ENCODE measurements around the gene RAPGEF3.
A peak's percentile ranks its signal among the peaks of the same experiment; 100 is the strongest.

The RAPGEF3 gene

DNA sequence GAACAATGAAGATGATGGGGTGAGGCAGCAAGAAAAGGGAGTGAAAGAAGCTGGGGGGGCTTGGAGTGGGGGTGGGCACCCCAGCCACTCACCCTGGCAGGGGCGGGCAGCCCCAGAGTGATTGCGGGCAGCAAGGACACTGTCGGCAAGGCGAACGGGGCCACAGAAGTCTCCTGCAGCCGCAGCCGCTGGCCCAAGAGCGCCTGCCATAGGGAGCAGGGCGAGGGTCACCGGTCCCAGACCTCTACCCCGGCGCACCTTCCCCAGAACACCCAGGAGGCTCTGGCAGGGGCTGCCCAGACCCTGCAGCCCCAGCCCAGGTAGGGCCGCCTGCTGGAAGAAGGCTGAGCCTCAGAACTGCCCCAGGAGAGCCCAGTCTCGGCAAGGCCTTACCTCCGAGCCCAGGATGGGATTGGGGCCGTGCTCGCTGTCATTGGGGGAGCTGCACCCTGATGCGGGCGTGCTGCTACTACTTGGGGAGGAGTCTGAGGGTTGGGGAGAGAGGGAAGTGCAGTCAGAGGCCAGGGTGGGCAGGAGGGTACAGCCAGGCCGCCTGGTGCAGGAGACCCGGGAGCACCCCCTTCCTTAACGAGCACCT lies 37.2 kb upstream of the RAPGEF3 start:
- DNase-seq (ENCODE audit: low spot score): no peak
- peak overlapping the region in 1 of 2 donors; percentile 9 for H3K27ac ChIP-seq
- no peak overlapping the region for H3K4me3 ChIP-seq
- TF ChIP-seq, protein P1, sequence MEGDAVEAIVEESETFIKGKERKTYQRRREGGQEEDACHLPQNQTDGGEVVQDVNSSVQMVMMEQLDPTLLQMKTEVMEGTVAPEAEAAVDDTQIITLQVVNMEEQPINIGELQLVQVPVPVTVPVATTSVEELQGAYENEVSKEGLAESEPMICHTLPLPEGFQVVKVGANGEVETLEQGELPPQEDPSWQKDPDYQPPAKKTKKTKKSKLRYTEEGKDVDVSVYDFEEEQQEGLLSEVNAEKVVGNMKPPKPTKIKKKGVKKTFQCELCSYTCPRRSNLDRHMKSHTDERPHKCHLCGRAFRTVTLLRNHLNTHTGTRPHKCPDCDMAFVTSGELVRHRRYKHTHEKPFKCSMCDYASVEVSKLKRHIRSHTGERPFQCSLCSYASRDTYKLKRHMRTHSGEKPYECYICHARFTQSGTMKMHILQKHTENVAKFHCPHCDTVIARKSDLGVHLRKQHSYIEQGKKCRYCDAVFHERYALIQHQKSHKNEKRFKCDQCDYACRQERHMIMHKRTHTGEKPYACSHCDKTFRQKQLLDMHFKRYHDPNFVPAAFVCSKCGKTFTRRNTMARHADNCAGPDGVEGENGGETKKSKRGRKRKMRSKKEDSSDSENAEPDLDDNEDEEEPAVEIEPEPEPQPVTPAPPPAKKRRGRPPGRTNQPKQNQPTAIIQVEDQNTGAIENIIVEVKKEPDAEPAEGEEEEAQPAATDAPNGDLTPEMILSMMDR (IDR thresholded peaks at IDR 0.05): no peak

DNA sequence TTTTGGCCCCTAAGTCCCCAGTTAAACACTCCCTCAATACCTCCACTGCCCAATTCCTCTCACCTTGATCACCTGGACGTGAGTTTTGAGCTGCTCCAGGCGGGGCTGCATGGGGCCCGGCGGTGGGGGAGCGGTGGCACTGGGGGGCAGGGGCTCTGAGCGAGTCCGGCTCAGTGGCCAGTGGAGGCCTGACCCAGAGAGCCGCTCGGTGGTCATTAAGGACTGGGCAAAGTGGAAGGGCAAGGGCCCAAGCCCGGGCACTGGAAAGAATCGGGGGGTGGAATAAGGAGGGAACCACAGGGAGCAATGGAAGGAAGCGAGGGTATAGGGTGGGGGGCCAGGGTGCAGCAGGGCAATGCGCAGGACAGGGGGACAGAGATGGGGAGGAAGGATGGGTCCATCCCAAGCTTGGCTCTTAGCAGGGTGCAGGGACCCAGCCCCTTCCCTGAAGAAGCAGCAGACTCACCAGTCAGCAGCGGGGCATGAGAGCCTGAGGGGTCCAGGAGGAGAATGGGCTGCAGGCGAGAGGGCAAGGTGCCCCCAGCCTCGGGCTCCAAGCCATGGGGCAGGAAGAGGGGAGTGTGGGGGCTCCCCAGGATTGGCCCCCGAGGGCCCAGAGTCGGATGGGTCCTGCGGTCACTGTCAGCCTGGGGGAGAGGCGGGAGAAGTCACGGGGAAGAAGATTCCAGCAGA lies 36.6 kb upstream of the RAPGEF3 start:
- peak overlapping the region in 1 of 2 donors; percentile 26 for H3K27ac ChIP-seq
- no peak overlapping the region for H3K4me3 ChIP-seq
- TF ChIP-seq, protein P1 (IDR thresholded peaks at IDR 0.05): no peak
- DNase-seq (ENCODE audit: low spot score): no peak

DNA sequence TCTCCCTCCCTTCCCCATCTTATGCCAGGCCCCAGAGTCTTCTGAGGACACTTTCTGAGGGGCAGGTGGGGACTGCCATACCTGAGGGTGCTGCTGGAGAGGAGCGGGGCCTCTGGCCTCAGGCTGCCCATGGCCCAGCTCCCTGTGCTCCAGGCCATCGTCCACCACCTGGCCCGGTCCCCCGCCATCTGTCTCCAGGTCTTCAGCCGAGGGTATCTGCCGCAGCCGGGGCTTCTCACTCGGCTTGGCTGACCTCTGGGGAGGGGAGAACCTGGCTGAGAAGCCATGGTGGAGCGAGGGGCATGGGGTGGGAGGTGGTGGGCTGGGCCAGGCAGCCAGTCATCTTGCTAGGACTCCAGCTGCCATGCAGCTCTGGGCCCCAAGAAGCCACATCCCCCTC lies 36.0 kb upstream of the RAPGEF3 start:
- peak overlapping the region in 1 of 2 donors; percentile 42 for H3K27ac ChIP-seq

DNA sequence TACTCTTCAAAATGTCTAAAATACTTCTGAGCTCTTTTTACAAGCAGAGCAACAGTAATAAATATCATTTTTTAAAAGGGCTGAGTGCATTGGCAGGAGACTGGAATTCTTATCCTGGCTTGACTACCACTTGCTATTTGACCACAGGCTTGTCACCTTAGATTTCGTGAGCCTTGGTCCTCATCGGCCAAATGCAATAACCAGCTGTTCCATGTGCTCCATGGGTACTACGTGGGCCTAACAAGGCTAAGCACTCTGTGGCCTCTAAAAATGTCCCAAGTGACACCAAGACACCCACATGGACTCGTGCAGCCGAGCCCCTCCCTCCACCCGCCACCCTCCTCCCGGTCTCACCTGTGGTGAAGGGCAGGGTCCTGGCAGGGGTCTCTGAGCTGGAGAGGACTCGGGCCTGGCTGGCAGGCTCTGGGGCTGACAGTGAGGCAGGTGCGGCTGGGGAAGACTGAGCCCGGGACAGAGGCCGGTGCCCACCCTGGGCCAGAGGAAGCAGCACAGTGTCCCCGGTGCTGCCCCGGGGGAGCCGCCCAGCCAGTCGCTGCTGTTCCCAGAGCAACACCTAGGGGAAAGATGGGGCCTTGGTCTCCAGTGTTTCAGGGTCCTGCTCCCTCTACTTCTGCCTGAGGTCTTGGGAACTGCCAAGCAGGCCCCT lies 34.5 kb upstream of the RAPGEF3 start:
- TF ChIP-seq, protein P1 (IDR thresholded peaks at IDR 0.05): no peak
- no peak overlapping the region for H3K4me3 ChIP-seq
- no peak for DNase-seq (ENCODE audit: low spot score)
- H3K27ac ChIP-seq: peak overlapping the region in 1 of 2 donors; percentile 35

More for the DNA sequence above, 36.0 kb upstream of the RAPGEF3 start:
- TF ChIP-seq, protein P1 (IDR thresholded peaks at IDR 0.05): no peak
- DNase-seq (ENCODE audit: low spot score): no peak
- H3K4me3 ChIP-seq: no peak overlapping the region

DNA sequence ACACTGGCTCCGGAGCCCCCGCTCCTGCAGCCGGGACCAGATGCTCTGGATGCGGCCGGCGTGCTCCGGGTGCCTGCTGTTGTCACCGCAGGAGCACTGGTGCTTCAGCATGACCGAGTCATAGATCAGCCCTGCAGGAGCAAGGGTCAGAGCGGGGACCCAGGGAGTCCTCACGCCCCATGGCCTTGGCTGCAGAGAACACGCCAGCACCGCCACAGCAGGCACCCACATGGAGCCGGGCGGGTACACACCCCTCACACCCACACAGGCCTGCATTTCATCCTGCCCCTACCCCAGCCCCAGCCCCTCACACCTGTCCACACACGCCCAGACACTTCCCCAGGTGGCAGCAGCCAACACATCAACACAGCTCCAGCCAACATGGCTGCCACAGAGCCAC lies 33.2 kb upstream of the RAPGEF3 start:
- DNase-seq (ENCODE audit: low spot score): no peak
- Histone ChIP-seq H3K4me3 (no peak overlapping the region), H3K27ac (peak overlapping the region in 1 of 2 donors; percentile 44)
- TF ChIP-seq, protein P1 (IDR thresholded peaks at IDR 0.05): no peak

DNA sequence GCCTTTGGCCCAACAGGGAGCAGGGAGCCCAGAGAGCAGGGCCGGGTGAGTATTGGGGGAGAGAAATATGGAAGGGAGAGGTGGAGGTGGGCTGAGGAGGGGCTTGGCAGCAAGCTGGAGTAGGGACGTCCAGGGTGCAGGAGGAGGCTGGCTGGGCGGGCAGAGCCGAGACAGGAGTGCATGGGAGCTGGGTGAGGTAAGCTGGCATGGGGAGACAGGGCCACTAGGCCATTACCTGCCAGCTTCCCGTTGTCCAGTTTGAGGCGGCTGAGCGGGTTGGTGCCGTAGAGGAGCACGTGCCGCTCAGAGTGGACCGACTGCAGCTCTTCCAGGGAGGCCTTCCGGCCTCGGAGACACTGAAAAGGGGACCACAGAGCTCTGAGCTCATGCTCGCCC lies 32.7 kb upstream of the RAPGEF3 start:
- no peak for DNase-seq (ENCODE audit: low spot score)
- TF ChIP-seq, protein P1 (IDR thresholded peaks at IDR 0.05): no peak
- peak overlapping the region in 1 of 2 donors; percentile 44 for H3K27ac ChIP-seq
- no peak overlapping the region for H3K4me3 ChIP-seq

All from coronary artery (tissue), 2 donors.